PC-3 (cell line): Measurements from ENCODE around the gene PLAA. TPM values are rescaled to one million over a fixed set of nuclear protein-coding genes. Genes with fewer than 3 reads are reported as not detected.

Source experiments
- ATAC-seq: fragments of 200-7000 bp; cut with Tn5 transposase; 2 replicates; pipeline ENCODE4 v1.9.1; 2020; ENCODE audit warnings: mild to moderate bottlenecking, moderate library complexity
- BruUV-seq: library from RNA; stranded (reverse); fragments of 400-500 nt; replicated peaks from 2 replicates; lab custom pipeline; 2021; lab: Mats Ljungman, UMichigan
- CTCF ChIA-PET: fragments of 300-600 bp; sonication (Branson Sonifier 250); formaldehyde crosslinking; loops from one replicate; lab custom pipeline; 2022; ENCODE audit warnings: antibody characterized with exemption; lab: Charles Lee
- POLR2A ChIA-PET: fragments of 300-600 bp; sonication (Branson Sonifier 250); formaldehyde crosslinking; loops from one replicate; lab custom pipeline; 2022; ENCODE audit warnings: antibody characterized with exemption; ENCODE audit not compliant: unreplicated experiment; lab: Charles Lee
- DNase-seq: peaks from one replicate; pipeline ENCODE4 v3.0.0-alpha.2; 2015
- H2AFZ ChIP-seq: fragments of 300-600 bp; sonication (generic); 2 replicates; pipeline ENCODE4 v1.6.0; 2016; ENCODE audit warnings: antibody characterized with exemption, low read length
- H3F3A ChIP-seq: fragments of 300-600 bp; sonication (generic); one replicate; pipeline ENCODE4 v1.6.0; 2017; ENCODE audit warnings: antibody characterized with exemption, low read length, control low read depth, mild to moderate bottlenecking; ENCODE audit not compliant: unreplicated experiment
- H3K27ac ChIP-seq: fragments of 300-600 bp; sonication (generic); 2 replicates; pipeline ENCODE4 v1.5.1; 2016; ENCODE audit warnings: mild to moderate bottlenecking, low read length
- H3K27me3 ChIP-seq: fragments of 300-600 bp; sonication (generic); 2 replicates; pipeline ENCODE4 v1.6.1; 2016; ENCODE audit warnings: low read length, mixed read lengths
- H3K36me3 ChIP-seq: fragments of 300-600 bp; sonication (generic); 2 replicates; pipeline ENCODE4 v1.6.1; 2016; ENCODE audit warnings: low read depth, mixed run types, low read length, mixed read lengths
- H3K4me1 ChIP-seq: fragments of 300-600 bp; sonication (generic); 2 replicates; pipeline ENCODE4 v1.5.1; 2016; ENCODE audit warnings: low read length; ENCODE audit not compliant: insufficient read depth
- H3K4me2 ChIP-seq: fragments of 300-600 bp; sonication (generic); 2 replicates; pipeline ENCODE4 v1.6.0; 2016; ENCODE audit warnings: low read length
- H3K4me3 ChIP-seq: fragments of 300-600 bp; sonication (generic); 2 replicates; pipeline ENCODE4 v1.5.1; 2016; ENCODE audit warnings: mild to moderate bottlenecking, low read length, mixed read lengths
- H3K79me2 ChIP-seq: fragments of 300-600 bp; sonication (generic); 2 replicates; pipeline ENCODE4 v1.6.1; 2017; ENCODE audit warnings: low read length, mixed read lengths
- H3K9ac ChIP-seq: fragments of 300-600 bp; sonication (generic); 2 replicates; pipeline ENCODE4 v1.6.0; 2016; ENCODE audit warnings: mild to moderate bottlenecking, low read length
- H3K9me2 ChIP-seq: fragments of 300-600 bp; sonication (generic); replicated peaks from 2 replicates; pipeline ENCODE4 v1.6.1; 2016; ENCODE audit warnings: mixed run types, low read length, mixed read lengths
- H3K9me3 ChIP-seq: fragments of 300-600 bp; sonication (generic); 2 replicates; pipeline ENCODE4 v1.6.1; 2016; ENCODE audit warnings: low read length, mixed read lengths
- H4K20me1 ChIP-seq: fragments of 300-600 bp; sonication (generic); 2 replicates; pipeline ENCODE4 v1.6.1; 2016; ENCODE audit warnings: low read length, mixed read lengths
- CTCF ChIP-seq: fragments of 300-600 bp; sonication (generic); conservative IDR thresholded peaks from 2 replicates; pipeline ENCODE4 v1.5.1; 2017; ENCODE audit warnings: antibody characterized with exemption, low read depth, mild to moderate bottlenecking, low read length
- EZH2 ChIP-seq: fragments of 300-600 bp; sonication (generic); IDR thresholded peaks from one replicate; pipeline ENCODE4 v1.6.1; 2017; ENCODE audit warnings: antibody characterized with exemption, mild to moderate bottlenecking, low read length; ENCODE audit not compliant: unreplicated experiment
- EZH2phosphoT487 ChIP-seq: fragments of 300-600 bp; sonication (generic); IDR thresholded peaks from 2 replicates; pipeline ENCODE4 v1.6.1; 2018; ENCODE audit warnings: mild to moderate bottlenecking, antibody characterized with exemption, low read length, borderline replicate concordance
- intact Hi-C: fragments of 100-400 bp; cut with micrococcal nuclease; formaldehyde crosslinking; loops from 2 replicates; pipeline ENCODE4 v1.9.0; 2023
- total RNA-seq: library from RNA; depleted of rRNA; stranded (reverse); fragments of >200 nt; gene quantifications from 2 replicates; pipeline ENCODE4 v1.2.3, GENCODE V29; 2014

The PLAA gene
- total RNA-seq, 1 experiment from 2014 or later, result 34.6 TPM

- Histone ChIP-seq H2AFZ (peak within 1 kb of the TSS; percentile 98), H3K27me3 (no peaks in the 10 kb centered on the region), H3K4me2 (peak within 1 kb of the TSS; percentile 85), H3K79me2 (peaks cover 47% of the 10 kb centered on the region), H3K27ac (peak within 1 kb of the TSS; percentile 91), H4K20me1 (no peaks in the 10 kb centered on the region; the same call in 1 of the 2 replicates), H3K9ac (peak within 1 kb of the TSS; percentile 92), H3K4me1 (peaks cover 6% of the 10 kb centered on the region; the same call in 1 of the 2 replicates), H3F3A (no peaks in the 10 kb centered on the region), H3K9me2 (no peaks in the 10 kb centered on the region), H3K36me3 (no peaks in the 10 kb centered on the region), H3K9me3 (no peaks in the 10 kb centered on the region), H3K4me3 (peak within 1 kb of the TSS; percentile 97)
- peak; percentile 90 for ATAC-seq
- TF ChIP-seq EZH2phosphoT487, result no peak
- TF ChIP-seq EZH2, result no peak
- TF ChIP-seq CTCF, result peak; percentile 43
- peak; percentile 90 for DNase-seq
- no TSS peak for BruUV-seq
- intact Hi-C loops, result loop anchor here (1.0 kb wide), 1 partner anchor 55 kb away; the partner anchor contains the start of gene PLAA
- ChIA-PET POLR2A (interaction anchor here (0.6 kb wide), 1 partner anchor 55 kb away, joined by 3 read pairs; the partner anchor contains the start of gene PLAA), CTCF (interaction anchor here (0.5 to 0.7 kb wide), 3 partner anchors 39 to 340 kb away, joined by 3 to 7 read pairs (median 3); partner anchors contain the start of gene IFT74)
Observed at GRCh38 chr9:26892251-26893029, 54.6 kb downstream of the PLAA start, which contains the start of gene CAAP1. TSS of gene CAAP1 (minus strand) at chr9:26892802. CDS start at chr9:26892715, 87 bp downstream.

GRCh38 chr9:26891726-26892125 lies 55.3 kb downstream of the PLAA start:
- Histone ChIP-seq H3K79me2 (peaks cover 52% of the 10 kb centered on the region), H3K4me2 (peak overlapping the region; percentile 85), H3K36me3 (no peaks in the 10 kb centered on the region), H4K20me1 (no peaks in the 10 kb centered on the region; the same call in 1 of the 2 replicates), H3K9ac (peak overlapping the region; percentile 92), H2AFZ (peak overlapping the region; percentile 98), H3K27ac (peak overlapping the region; percentile 91), H3K4me3 (peak overlapping the region; percentile 97), H3F3A (no peaks in the 10 kb centered on the region), H3K27me3 (no peaks in the 10 kb centered on the region), H3K9me3 (no peaks in the 10 kb centered on the region), H3K9me2 (no peaks in the 10 kb centered on the region), H3K4me1 (peaks cover 6% of the 10 kb centered on the region; the same call in 1 of the 2 replicates)
- TF ChIP-seq EZH2 (no peak), CTCF (no peak)
- ChIA-PET POLR2A (interaction anchor here (0.6 kb wide), 1 partner anchor 55 kb away, joined by 3 read pairs; the partner anchor contains the start of gene PLAA), CTCF (interaction anchor here (0.5 to 0.7 kb wide), 3 partner anchors 40 to 341 kb away, joined by 3 to 7 read pairs (median 3); partner anchors contain the start of gene IFT74)
- intact Hi-C loops, result loop anchor here (1.0 kb wide), 1 partner anchor 56 kb away; the partner anchor contains the start of gene PLAA
- TSS peak; percentile 52 for BruUV-seq
- no peak for ATAC-seq
- no peak for DNase-seq
